ENCODE results near the gene MTMR12. TPM values are rescaled to one million over a fixed set of nuclear protein-coding genes. Genes with fewer than 3 reads are reported as not detected.

The MTMR12 gene
- total RNA-seq, 2 experiments from 2014 or later, result 33.6 to 71.9 TPM

GRCh38 chr5:32231241-32231640 is 81.5 kb downstream of the MTMR12 start:
- Histone ChIP-seq H3K4me2 (ENCODE audit: low read length) (no peak overlapping the region), H3K27ac (ENCODE audit: low read depth, low read length, poor library complexity, severe bottlenecking) (no peak overlapping the region), H2AFZ (ENCODE audit: low read length) (no peak overlapping the region), H3K9me3 (ENCODE audit: low read length) (no peaks in the 10 kb centered on the region), H3K79me2 (ENCODE audit: insufficient read depth, low read depth, low read length) (no peaks in the 10 kb centered on the region), H3K36me3 (ENCODE audit: insufficient read depth, low read length) (peaks cover 95% of the 10 kb centered on the region), H4K20me1 (ENCODE audit: insufficient read depth, low read length) (no peaks in the 10 kb centered on the region), H3K4me1 (ENCODE audit: insufficient read depth, low read length, poor library complexity, severe bottlenecking) (no peaks in the 10 kb centered on the region), H3K4me3 (ENCODE audit: low read depth, low read length, poor library complexity, severe bottlenecking) (no peak overlapping the region), H3K9me2 (ENCODE audit: insufficient read depth, low read length) (no peaks in the 10 kb centered on the region)
- TF ChIP-seq CTCF (conservative IDR thresholded peaks at IDR 0.05; ENCODE audit: low read length) (no peak), EZH2phosphoT487 (IDR thresholded peaks at IDR 0.05; ENCODE audit: borderline replicate concordance, low read depth, low read length) (no peak)
- ChIA-PET POLR2A (interaction anchor here (0.6 to 1.2 kb wide), 5 partner anchors 97 to 784 kb away, joined by 3 to 7 read pairs (median 4); no protein-coding TSS in a partner anchor), CTCF (ENCODE audit: unreplicated experiment) (interaction anchor here (1.0 to 2.7 kb wide), 4 partner anchors 14 to 98 kb away, joined by 3 to 28 read pairs (median 4); no protein-coding TSS in a partner anchor)
- no TSS peak for BruUV-seq (replicated peaks)
- DNase-seq (ENCODE audit: low spot score), result no peak
- intact Hi-C loops (cut with micrococcal nuclease; ENCODE audit: unreplicated experiment), result loop anchor here (5.0 kb wide), 2 partner anchors 81 to 356 kb away; partner anchors contain the start of genes MTMR12 and SUB1

- Histone ChIP-seq H2AFZ (ENCODE audit: low read length) (no peak overlapping the region), H3K9me2 (ENCODE audit: insufficient read depth, low read length) (no peaks in the 10 kb centered on the region), H4K20me1 (ENCODE audit: insufficient read depth, low read length) (no peaks in the 10 kb centered on the region), H3K36me3 (ENCODE audit: insufficient read depth, low read length) (peaks cover 89% of the 10 kb centered on the region), H3K4me2 (ENCODE audit: low read length) (no peak overlapping the region), H3K27ac (ENCODE audit: low read depth, low read length, poor library complexity, severe bottlenecking) (no peak overlapping the region), H3K4me3 (ENCODE audit: low read depth, low read length, poor library complexity, severe bottlenecking) (no peak overlapping the region), H3K79me2 (ENCODE audit: insufficient read depth, low read depth, low read length) (no peaks in the 10 kb centered on the region), H3K9me3 (ENCODE audit: low read length) (no peaks in the 10 kb centered on the region), H3K4me1 (ENCODE audit: insufficient read depth, low read length, poor library complexity, severe bottlenecking) (no peaks in the 10 kb centered on the region)
- TF ChIP-seq CTCF (conservative IDR thresholded peaks at IDR 0.05; ENCODE audit: low read length) (no peak), EZH2phosphoT487 (IDR thresholded peaks at IDR 0.05; ENCODE audit: borderline replicate concordance, low read depth, low read length) (no peak)
- POLR2A ChIA-PET, result interaction anchor here (0.7 to 1.2 kb wide), 5 partner anchors 98 to 360 kb away, joined by 3 to 4 read pairs (median 3); no protein-coding TSS in a partner anchor
- intact Hi-C loops (cut with micrococcal nuclease; ENCODE audit: unreplicated experiment), result loop anchor here (5.0 kb wide), 2 partner anchors 82 to 357 kb away; partner anchors contain the start of genes MTMR12 and SUB1
- DNase-seq (ENCODE audit: low spot score), result peak; percentile 27
- CTCF ChIA-PET (ENCODE audit: unreplicated experiment), result interaction anchor here (0.6 kb wide), 1 partner anchor 99 kb away, joined by 3 read pairs; no protein-coding TSS in a partner anchor
- BruUV-seq (replicated peaks), result no TSS peak
Measured at GRCh38 chr5:32230356-32231099, 82.2 kb downstream of the MTMR12 start.

- Histone ChIP-seq H3K27ac (ENCODE audit: low read depth, low read length, poor library complexity, severe bottlenecking) (no peak overlapping the region), H3K9me3 (ENCODE audit: low read length) (no peaks in the 10 kb centered on the region), H3K9me2 (ENCODE audit: insufficient read depth, low read length) (no peaks in the 10 kb centered on the region), H3K79me2 (ENCODE audit: insufficient read depth, low read depth, low read length) (no peaks in the 10 kb centered on the region), H3K4me2 (ENCODE audit: low read length) (no peak overlapping the region), H3K36me3 (ENCODE audit: insufficient read depth, low read length) (peaks cover 79% of the 10 kb centered on the region), H3K4me1 (ENCODE audit: insufficient read depth, low read length, poor library complexity, severe bottlenecking) (no peaks in the 10 kb centered on the region), H4K20me1 (ENCODE audit: insufficient read depth, low read length) (no peaks in the 10 kb centered on the region), H3K4me3 (ENCODE audit: low read depth, low read length, poor library complexity, severe bottlenecking) (no peak overlapping the region), H2AFZ (ENCODE audit: low read length) (no peak overlapping the region)
- ChIA-PET POLR2A (interaction anchor here (0.8 kb wide), 1 partner anchor 114 kb away, joined by 3 read pairs; no protein-coding TSS in a partner anchor), CTCF (ENCODE audit: unreplicated experiment) (interaction anchor here (0.6 kb wide), 1 partner anchor 100 kb away, joined by 3 read pairs; no protein-coding TSS in a partner anchor)
- no TSS peak for BruUV-seq (replicated peaks)
- intact Hi-C loops (cut with micrococcal nuclease; ENCODE audit: unreplicated experiment), result no loop called here
- no peak for DNase-seq (ENCODE audit: low spot score)
- TF ChIP-seq CTCF (conservative IDR thresholded peaks at IDR 0.05; ENCODE audit: low read length) (no peak), EZH2phosphoT487 (IDR thresholded peaks at IDR 0.05; ENCODE audit: borderline replicate concordance, low read depth, low read length) (no peak)
Measured at GRCh38 chr5:32229586-32229985, 83.2 kb downstream of the MTMR12 start.
